ENCODE data around the gene FRG1. TPM values are rescaled to one million over a fixed set of nuclear protein-coding genes. Genes with fewer than 3 reads are reported as not detected.
"Not testable (repeated sequence)": the region's sequence is repeated elsewhere in the genome, so short reads cannot be mapped to it uniquely, and the experiment has no call there.

Gene FRG1
- total RNA-seq, 2 experiments from 2014 or later, result 58.1 to 66.8 TPM

- Mint-ChIP-seq H3K4me3 (no peak overlapping the region), H3K4me1 (no peaks in the 10 kb centered on the region), H3K27ac (no peak overlapping the region), H3K9me3 (ENCODE audit: low read depth) (no peaks in the 10 kb centered on the region), H3K27me3 (peaks cover 8% of the 10 kb centered on the region), H3K36me3 (ENCODE audit: low read depth) (no peaks in the 10 kb centered on the region)
- ChIA-PET CTCF (no interaction called here), POLR2A (no interaction called here)
- DNase-seq, result no peak
- intact Hi-C loops (cut with DNase I, micrococcal nuclease), result no loop called here
- ATAC-seq, result no peak
Measured at GRCh38 chr4:189988877-189989431, 48.3 kb downstream of the FRG1 start.

- POLR2A ChIA-PET; H3K27me3 Mint-ChIP-seq; H3K36me3 Mint-ChIP-seq (ENCODE audit: low read depth); H3K4me3 Mint-ChIP-seq; CTCF ChIA-PET; intact Hi-C loops (cut with DNase I, micrococcal nuclease); DNase-seq; H3K4me1 Mint-ChIP-seq; H3K9me3 Mint-ChIP-seq (ENCODE audit: low read depth); H3K27ac Mint-ChIP-seq; ATAC-seq: not testable (repeated sequence)
Measured at GRCh38 chr4:189989941-189990340, 49.3 kb downstream of the FRG1 start.

Other genes with a start within 250 kb of the FRG1 start
- not detected for gene FRG2, start 86.4 kb downstream of the FRG1 start, total RNA-seq
- not detected for gene DBET, start 123.6 kb downstream of the FRG1 start, total RNA-seq
- gene DUX4, start 232.9 kb downstream of the FRG1 start, total RNA-seq, result not detected

Measured in activated CD4-positive, alpha-beta T cell treated with anti-CD3 and anti-CD28 coated beads for 36 hours (primary cell).